ENCODE data around the gene LDLRAD4.

GRCh38 chr18:13199169-13199568 is 19.4 kb upstream of the LDLRAD4 start:
- TF ChIP-seq CTCF (IDR thresholded peaks at IDR 0.05) (no peak), POLR2A (IDR thresholded peaks at IDR 0.05) (no peak), POLR2AphosphoS5 (IDR thresholded peaks at IDR 0.05) (no peak), EP300 (IDR thresholded peaks at IDR 0.05) (no peak)

Measured in stomach (tissue), 4 donors.